AG04450 (cell line): ENCODE data around the gene GRID1. TPM values are rescaled to one million over a fixed set of nuclear protein-coding genes. Genes with fewer than 3 reads are reported as not detected.
"Not testable (repeated sequence)": the region's sequence is repeated elsewhere in the genome, so short reads cannot be mapped to it uniquely, and the experiment has no call there.

Experiments
- CTCF ChIA-PET: fragments of 300-600, 350-600 bp; formaldehyde crosslinking; extraction: SDS; loops from one replicate; lab custom pipeline; 2022; ENCODE audit warnings: antibody characterized with exemption, inconsistent platforms; lab: Charles Lee
- POLR2A ChIA-PET: fragments of 350-600 bp; formaldehyde crosslinking; extraction: SDS; loops from one replicate; lab custom pipeline; 2021; ENCODE audit warnings: antibody characterized with exemption, inconsistent platforms; lab: Yijun Ruan, JAX
- DNase-seq: peaks from one replicate; pipeline ENCODE4 v3.0.0-alpha.2; 2011; ENCODE audit warnings: low read depth, low spot score
- H3K27ac ChIP-seq: one replicate; pipeline ENCODE4 v1.5.1; 2012; ENCODE audit warnings: low read depth, low read length, control low read depth
- H3K27me3 ChIP-seq: one replicate; pipeline ENCODE4 v1.6.0; 2012; ENCODE audit warnings: low read length; ENCODE audit not compliant: control insufficient read depth, insufficient read depth
- H3K4me3 ChIP-seq: 2 replicates; pipeline ENCODE4 v1.5.1; 2011; ENCODE audit warnings: mild to moderate bottlenecking, low read depth, low read length, control low read depth
- H3K9me3 ChIP-seq: 2 replicates; pipeline ENCODE4 v1.5.1; 2012; ENCODE audit warnings: low read length; ENCODE audit not compliant: control insufficient read depth, insufficient read depth
- CTCF ChIP-seq: IDR thresholded peaks from 2 replicates; pipeline ENCODE4 v1.5.1; 2011; ENCODE audit warnings: low read depth, low read length, control low read depth, inconsistent platforms
- polyA plus RNA-seq: library from polyadenylated mRNA; depleted of rRNA; stranded (reverse); fragments of >200 nt; gene quantifications from 2 replicates; pipeline ENCODE4 v1.2.3, GENCODE V29; 2011

Gene GRID1
- polyA plus RNA-seq, 1 experiment = not detected

- Histone ChIP-seq H3K27me3 (no peaks in the 10 kb centered on the region), H3K9me3 (no peaks in the 10 kb centered on the region; the same call in none of the 2 replicates), H3K27ac (no peak overlapping the region), H3K4me3 (no peak overlapping the region)
- no peak for DNase-seq
- ChIA-PET CTCF (no interaction called here), POLR2A (no interaction called here)
- TF ChIP-seq CTCF = no peak
Observed at GRCh38 chr10:86079088-86079487, 287.5 kb downstream of the GRID1 start.

- Histone ChIP-seq H3K4me3 (no peak overlapping the region), H3K9me3 (no peaks in the 10 kb centered on the region; the same call in none of the 2 replicates), H3K27me3 (no peaks in the 10 kb centered on the region), H3K27ac (no peak overlapping the region)
- no peak for DNase-seq
- no peak for TF ChIP-seq CTCF
- POLR2A ChIA-PET = no interaction called here
- CTCF ChIA-PET = no interaction called here
Observed at GRCh38 chr10:86078639-86079035, 288.0 kb downstream of the GRID1 start.

GRCh38 chr10:86077871-86078638, 288.5 kb downstream of the GRID1 start:
- Histone ChIP-seq H3K4me3 (no peak overlapping the region), H3K27ac (no peak overlapping the region), H3K9me3 (peaks cover 3% of the 10 kb centered on the region), H3K27me3 (no peaks in the 10 kb centered on the region)
- POLR2A ChIA-PET = no interaction called here
- CTCF ChIA-PET = no interaction called here
- DNase-seq = no peak
- no peak for TF ChIP-seq CTCF

GRCh38 chr10:86077271-86077670, 289.3 kb downstream of the GRID1 start:
- no peak for DNase-seq
- CTCF ChIA-PET = no interaction called here

GRCh38 chr10:86076497-86076896, 290.1 kb downstream of the GRID1 start:
- CTCF ChIA-PET, H3K27me3 ChIP-seq, POLR2A ChIA-PET, H3K4me3 ChIP-seq, DNase-seq, H3K27ac ChIP-seq, H3K9me3 ChIP-seq: not testable (repeated sequence)

More at GRCh38 chr10:86077271-86077670, 289.3 kb downstream of the GRID1 start:
- H3K27me3 ChIP-seq = no peaks in the 10 kb centered on the region
- no peak overlapping the region for H3K27ac ChIP-seq
- POLR2A ChIA-PET = no interaction called here
- no peak overlapping the region for H3K4me3 ChIP-seq
- peaks cover 3% of the 10 kb centered on the region for H3K9me3 ChIP-seq
- TF ChIP-seq CTCF = no peak
